Measurements from ENCODE around the gene TNNI3K. TPM values are rescaled to one million over a fixed set of nuclear protein-coding genes. Genes with fewer than 3 reads are reported as not detected.

TNNI3K gene
- total and polyA plus RNA-seq, 9 of the 15 experiments (the other 6 are each of a cell fraction or from before 2014, with no cell fraction given): 0.21 to 0.53 (median 0.32) TPM; not detected in 5

- intact Hi-C loops (cut with micrococcal nuclease): no loop called here
- ATAC-seq (no peak), DNase-seq (ENCODE audit: extremely low read depth in 1 of 4, low spot score in 3 of 4) (no peak), FAIRE-seq (no peak)
- Histone ChIP-seq H3K9me1 (ENCODE audit: control insufficient read depth, insufficient read depth, low read length) (no peaks in the 10 kb centered on the region), H3K9me3 (replicated peaks; ENCODE audit: control insufficient read depth, insufficient read depth, low read depth, low read length) (no peaks in the 10 kb centered on the region), H3K27me3 (ENCODE audit: control insufficient read depth in 2 of 2, insufficient read depth in 2 of 2, low read length in 2 of 2) (no peaks in the 10 kb centered on the region), H3K36me3 (ENCODE audit: control insufficient read depth, insufficient read depth, low read length) (no peaks in the 10 kb centered on the region), H3K9ac (ENCODE audit: insufficient read depth in 1 of 2, low read depth in 2 of 2, low read length in 2 of 2) (no peak overlapping the region), H3K4me2 (ENCODE audit: insufficient read depth, low read length) (no peak overlapping the region), H2AFZ (ENCODE audit: low read depth, low read length) (no peak overlapping the region), H3K4me1 (replicated peaks in 1 of 2; ENCODE audit: control insufficient read depth in 2 of 2, insufficient read depth in 2 of 2, low read length in 2 of 2) (no peaks in the 10 kb centered on the region), H3K79me2 (ENCODE audit: control insufficient read depth, insufficient read depth, low read length) (no peaks in the 10 kb centered on the region), H3K4me3 (no peak overlapping the region), H3K27ac (ENCODE audit: extremely low read depth, low read depth, low read length) (no peak overlapping the region), H4K20me1 (replicated peaks; ENCODE audit: control insufficient read depth, insufficient read depth, low read length) (no peaks in the 10 kb centered on the region)
- POLR2A ChIA-PET: no interaction called here
- TF ChIP-seq TCF7L2 (IDR thresholded peaks at IDR 0.05; ENCODE audit: low read depth, low read length): no peak
- no peak for TF ChIP-seq CXXC5 (CRISPR knock-in tag; IDR thresholded peaks at IDR 0.05)
- TF ChIP-seq ILK (tag; IDR thresholded peaks at IDR 0.05; ENCODE audit: borderline replicate concordance, low read depth): no peak
- no peak for TF ChIP-seq CBFA2T2 (conservative IDR thresholded peaks at IDR 0.05)
- TF ChIP-seq ZNF75A (CRISPR knock-in tag; IDR thresholded peaks at IDR 0.05): no peak
- no peak for TF ChIP-seq ZKSCAN8 (CRISPR knock-in tag; IDR thresholded peaks at IDR 0.05)
- no peak for TF ChIP-seq CREBBP (IDR thresholded peaks at IDR 0.05; ENCODE audit: low read depth, low read length)
- no peak for TF ChIP-seq HNRNPL (IDR thresholded peaks at IDR 0.05; ENCODE audit: low read depth, low read length)
- TF ChIP-seq HIVEP1 (CRISPR knock-in tag; IDR thresholded peaks at IDR 0.05): no peak
- TF ChIP-seq GATAD2B (IDR thresholded peaks at IDR 0.05; ENCODE audit: borderline replicate concordance): no peak
- WGBS (ENCODE audit: insufficient coverage, low coverage, missing lambda C conversion rate): 0% methylated on average over 1 of the region's 1 CpG
- BruUV-seq (replicated peaks): no TSS peak
- CTCF ChIA-PET (ENCODE audit: low intra/inter-chr PET ratio): no interaction called here
- in situ Hi-C loops (cut with MboI): no loop called here
These were observed 197.1 kb downstream of the TNNI3K start for GRCh38 chr1:74432325-74432724.

Measured in K562 (cell line).